GM21825 (cell line): ENCODE data around the gene LUZP1.
"Not testable (repeated sequence)": the region's sequence is repeated elsewhere in the genome, so short reads cannot be mapped to it uniquely, and the experiment has no call there.

Source experiments
- ATAC-seq: cut with Tn5 transposase; IDR thresholded peaks from one replicate; pipeline ENCODE4 v1.9.1; 2021; ENCODE audit warnings: mild to moderate bottlenecking, moderate library complexity; ENCODE audit not compliant: unreplicated experiment

LUZP1 gene

GRCh38 chr1:23188936-23189452, 20.3 kb upstream of the LUZP1 start:
- not testable (repeated sequence) for ATAC-seq

GRCh38 chr1:23188434-23188884, 19.8 kb upstream of the LUZP1 start:
- no peak for ATAC-seq

- no peak for ATAC-seq
Observed at GRCh38 chr1:23187637-23188036, 19.0 kb upstream of the LUZP1 start.

- ATAC-seq: no peak
Observed at GRCh38 chr1:23185381-23185780, 16.7 kb upstream of the LUZP1 start.

GRCh38 chr1:23184212-23184934, 15.7 kb upstream of the LUZP1 start:
- no peak for ATAC-seq

GRCh38 chr1:23179862-23180261, 11.2 kb upstream of the LUZP1 start:
- no peak for ATAC-seq

- no peak for ATAC-seq
Observed at GRCh38 chr1:23178950-23179349, 10.3 kb upstream of the LUZP1 start.

GRCh38 chr1:23178414-23178813, 9.8 kb upstream of the LUZP1 start:
- ATAC-seq: no peak

GRCh38 chr1:23177438-23178380, 9.1 kb upstream of the LUZP1 start:
- ATAC-seq: peak; percentile 83

GRCh38 chr1:23177031-23177430, 8.4 kb upstream of the LUZP1 start:
- no peak for ATAC-seq

GRCh38 chr1:23174426-23175110, 5.9 kb upstream of the LUZP1 start:
- ATAC-seq: no peak

- no peak for ATAC-seq
Observed at GRCh38 chr1:23171181-23171755, 2.6 kb upstream of the LUZP1 start.

GRCh38 chr1:23169727-23170335, 1.2 kb upstream of the LUZP1 start:
- ATAC-seq: no peak

- ATAC-seq: no peak
Observed at GRCh38 chr1:23169195-23169575, 529 bp upstream of the LUZP1 start.

GRCh38 chr1:23168079-23168444, 594 bp downstream of the LUZP1 start:
- no peak for ATAC-seq

GRCh38 chr1:23167353-23168078, 1.1 kb downstream of the LUZP1 start:
- no peak for ATAC-seq

- ATAC-seq: no peak
Observed at GRCh38 chr1:23166854-23167253, 1.8 kb downstream of the LUZP1 start.

GRCh38 chr1:23163395-23163794, 5.3 kb downstream of the LUZP1 start:
- ATAC-seq: no peak

- ATAC-seq: no peak
Observed at GRCh38 chr1:23159963-23160877, 8.4 kb downstream of the LUZP1 start.
